B cell (primary cell): Measurements from ENCODE around the gene IRF1. TPM values are rescaled to one million over a fixed set of nuclear protein-coding genes. Genes with fewer than 3 reads are reported as not detected.
A peak's percentile ranks its signal among the peaks of the same experiment; 100 is the strongest.

Experiments used
- ATAC-seq: fragments of 200-7000 bp; cut with Tn5 transposase; one replicate; pipeline ENCODE4 v1.10.0; 2021; ENCODE audit warnings: low read depth, mild to moderate bottlenecking, moderate number of reproducible peaks, moderate library complexity
- CTCF ChIA-PET: fragments of 350-600 bp; sonication (Branson Sonifier 250); formaldehyde crosslinking; loops from one replicate; lab custom pipeline; 2021; ENCODE audit warnings: antibody characterized with exemption, inconsistent platforms; lab: Charles Lee
- POLR2A ChIA-PET: fragments of 350-600 bp; sonication (Branson Sonifier 250); formaldehyde crosslinking; loops from one replicate; lab custom pipeline; 2021; ENCODE audit warnings: antibody characterized with exemption; lab: Charles Lee
- DNase-seq: peaks from one replicate; pipeline ENCODE4 v3.0.0; 2013
- H2AFZ ChIP-seq: 2 replicates; pipeline ENCODE4 v1.6.1; 2012; ENCODE audit warnings: mild to moderate bottlenecking, low read depth, low read length; ENCODE audit not compliant: insufficient read depth, poor library complexity, severe bottlenecking
- H3K27ac ChIP-seq, 2 donors: 1 replicate in 1 of 2; 2 replicates in 1 of 2; pipeline ENCODE4 v1.5.1; 2012 to 2013; ENCODE audit warnings: low read length in 2 of 2, mild to moderate bottlenecking in 2 of 2, moderate library complexity in 1 of 2
- H3K27me3 ChIP-seq, 4 experiments: fragments of 200-600 bp in 1 of 4; sonication (generic) in 1 of 4; replicated peaks in 1 of 4; 1 replicate in 2 of 4; 2 replicates in 2 of 4; pipeline versions ENCODE4 v1.6.1 to v1.7.0; 2013 to 2016; ENCODE audit warnings: low read length in 3 of 4, mild to moderate bottlenecking in 2 of 4, mixed read lengths in 1 of 4, moderate library complexity in 1 of 4; ENCODE audit not compliant: insufficient read depth in 4 of 4, control insufficient read depth in 3 of 4; ENCODE audit errors: control extremely low read depth in 1 of 4
- H3K36me3 ChIP-seq, 2 experiments: replicated peaks in 1 of 2; 1 replicate in 1 of 2; 2 replicates in 1 of 2; pipeline versions ENCODE4 v1.6.1 to v1.7.1; 2013; ENCODE audit warnings: low read length in 1 of 2; ENCODE audit not compliant: insufficient read depth in 2 of 2, control insufficient read depth in 1 of 2; ENCODE audit errors: control extremely low read depth in 1 of 2, extremely low read depth in 1 of 2
- H3K4me1 ChIP-seq, 2 donors: fragments of 200-600 bp in 1 of 2; sonication (generic) in 1 of 2; 1 replicate in 1 of 2; 2 replicates in 1 of 2; pipeline versions ENCODE4 v1.5.1 to v1.6.1; 2013 to 2017; ENCODE audit warnings: low read length in 2 of 2; ENCODE audit not compliant: control insufficient read depth in 2 of 2, insufficient read depth in 2 of 2
- H3K4me2 ChIP-seq: replicated peaks from 2 replicates; pipeline ENCODE3; 2012; ENCODE audit warnings: mild to moderate bottlenecking, low read depth, low read length; ENCODE audit not compliant: poor library complexity, severe bottlenecking
- H3K4me3 ChIP-seq, 5 experiments: fragments of 200-600 bp in 1 of 5; sonication (generic) in 1 of 5; 1 replicate in 3 of 5; 2 replicates in 2 of 5; pipeline versions ENCODE4 v1.5.1 to v1.7.0; 2011 to 2016; ENCODE audit warnings: low read length in 4 of 5, mild to moderate bottlenecking in 4 of 5, low read depth in 2 of 5, control low read depth in 1 of 5, moderate library complexity in 1 of 5; ENCODE audit not compliant: insufficient read depth in 1 of 5; ENCODE audit errors: control extremely low read depth in 1 of 5, extremely low read depth in 1 of 5
- H3K79me2 ChIP-seq: fragments of 200-600 bp; sonication (generic); one replicate; pipeline ENCODE4 v1.6.0; 2016; ENCODE audit warnings: low read length; ENCODE audit not compliant: control insufficient read depth, insufficient read depth
- H3K9ac ChIP-seq: fragments of 200-600 bp; sonication (generic); 2 replicates; pipeline ENCODE4 v1.6.1; 2017; ENCODE audit warnings: mild to moderate bottlenecking, low read length, moderate library complexity
- H3K9me3 ChIP-seq, 3 donors: one replicate each; pipeline versions ENCODE4 v1.6.1 to v1.7.1; 2013; ENCODE audit warnings: low read length in 2 of 3; ENCODE audit not compliant: control insufficient read depth in 2 of 3, insufficient read depth in 1 of 3; ENCODE audit errors: control extremely low read depth in 1 of 3
- H4K20me1 ChIP-seq: 2 replicates; pipeline ENCODE4 v1.6.0; 2012; ENCODE audit warnings: mild to moderate bottlenecking, low read length; ENCODE audit not compliant: insufficient read depth, control insufficient read depth, poor library complexity, severe bottlenecking
- H3K27ac Mint-ChIP-seq: one replicate; pipeline ENCODE4 v1.8.0; 2021; ENCODE audit warnings: mixed read lengths
- H3K27me3 Mint-ChIP-seq: one replicate; pipeline ENCODE4 v1.8.0; 2021; ENCODE audit warnings: mixed read lengths
- H3K4me1 Mint-ChIP-seq: one replicate; pipeline ENCODE4 v1.8.0; 2021; ENCODE audit warnings: mixed read lengths
- H3K4me3 Mint-ChIP-seq: one replicate; pipeline ENCODE4 v1.8.0; 2021; ENCODE audit warnings: mixed read lengths
- H3K9me3 Mint-ChIP-seq: one replicate; pipeline ENCODE4 v1.8.0; 2022; ENCODE audit warnings: mixed read lengths; ENCODE audit not compliant: insufficient read depth
- EZH2 ChIP-seq: IDR thresholded peaks from 2 replicates; pipeline ENCODE4 v1.6.1; 2012; ENCODE audit warnings: borderline replicate concordance, low read depth, mild to moderate bottlenecking, moderate library complexity, low read length; ENCODE audit not compliant: insufficient read depth, poor library complexity, severe bottlenecking
- WGBS: methylation state at CpG from one replicate; pipeline ENCODE4 v1.1.5; 2013; ENCODE audit warnings: missing lambda C conversion rate; ENCODE audit not compliant: insufficient coverage; 5-methylcytosine and 5-hydroxymethylcytosine counted together
- intact Hi-C: fragments of 100-400 bp; cut with micrococcal nuclease; formaldehyde crosslinking; loops from one replicate; pipeline ENCODE4 v1.10.0; 2022
- polyA minus RNA-seq: library from RNA; depleted of rRNA, polyadenylated mRNA; stranded (reverse); fragments of >200 nt; gene quantifications from 2 replicates; pipeline ENCODE4 v1.2.3, GENCODE V29; 2012
- polyA plus RNA-seq: library from polyadenylated mRNA; depleted of rRNA; stranded (reverse); fragments of >200 nt; gene quantifications from 2 replicates; pipeline ENCODE4 v1.2.3, GENCODE V29; 2012
- total RNA-seq, 2 donors: library from RNA; stranded (reverse); fragments of 120-200 nt in 1 of 2; gene quantifications; 1 replicate in 1 of 2; 2 replicates in 1 of 2; pipeline versions ENCODE4 v1.2.3 to v1.2.4, GENCODE V29; 2013 to 2022
- TF ChIP-seq, protein P1 (sequence below): fragments of 200-600 bp; IDR thresholded peaks from one replicate; pipeline ENCODE4 v1.8.0; 2022; ENCODE audit warnings: antibody characterized with exemption, mild to moderate bottlenecking

The IRF1 gene, protein sequence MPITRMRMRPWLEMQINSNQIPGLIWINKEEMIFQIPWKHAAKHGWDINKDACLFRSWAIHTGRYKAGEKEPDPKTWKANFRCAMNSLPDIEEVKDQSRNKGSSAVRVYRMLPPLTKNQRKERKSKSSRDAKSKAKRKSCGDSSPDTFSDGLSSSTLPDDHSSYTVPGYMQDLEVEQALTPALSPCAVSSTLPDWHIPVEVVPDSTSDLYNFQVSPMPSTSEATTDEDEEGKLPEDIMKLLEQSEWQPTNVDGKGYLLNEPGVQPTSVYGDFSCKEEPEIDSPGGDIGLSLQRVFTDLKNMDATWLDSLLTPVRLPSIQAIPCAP
- total RNA-seq (304 and 306 TPM in 2 replicates), polyA plus RNA-seq (166 and 173 TPM in 2 replicates), polyA minus RNA-seq (324 and 387 TPM in 2 replicates)
- total RNA-seq (2013): 140 TPM

GRCh38 chr5:132490484-132491367 lies at the start of gene IRF1:
Gene IRF1, minus strand, starts transcription at chr5:132490773. Its CDS starts 1,295 bp downstream, at chr5:132489478.
- H3K79me2 ChIP-seq: peaks cover 78% of the 10 kb centered on the region
- H3K9ac ChIP-seq: peak within 1 kb of the TSS; percentile 91
- peaks cover 7 to 35% of the 10 kb centered on the region in 2 experiments for H3K36me3 ChIP-seq
- peak within 1 kb of the TSS; percentile 89 for H3K4me2 ChIP-seq
- under 1% methylated on average over 85 of the region's 87 CpGs for WGBS
- peak within 1 kb of the TSS; percentile 99 for H3K27ac ChIP-seq
- intact Hi-C loops: loop anchor here (1.0 to 10.0 kb wide), 5 partner anchors 34 to 856 kb away; partner anchors contain the start of gene RAPGEF6
- DNase-seq (peak; percentile 98), ATAC-seq (peak; percentile 70)
- Mint-ChIP-seq H3K27me3 (no peaks in the 10 kb centered on the region), H3K4me1 (peaks cover 76% of the 10 kb centered on the region), H3K4me3 (peak within 1 kb of the TSS; percentile 96), H3K27ac (peak within 1 kb of the TSS; percentile 96), H3K9me3 (no peaks in the 10 kb centered on the region)
- no peaks in the 10 kb centered on the region for H3K9me3 ChIP-seq
- peak within 1 kb of the TSS; percentile 81 to 99 (median 89) for H3K4me3 ChIP-seq
- TF ChIP-seq, protein P1, sequence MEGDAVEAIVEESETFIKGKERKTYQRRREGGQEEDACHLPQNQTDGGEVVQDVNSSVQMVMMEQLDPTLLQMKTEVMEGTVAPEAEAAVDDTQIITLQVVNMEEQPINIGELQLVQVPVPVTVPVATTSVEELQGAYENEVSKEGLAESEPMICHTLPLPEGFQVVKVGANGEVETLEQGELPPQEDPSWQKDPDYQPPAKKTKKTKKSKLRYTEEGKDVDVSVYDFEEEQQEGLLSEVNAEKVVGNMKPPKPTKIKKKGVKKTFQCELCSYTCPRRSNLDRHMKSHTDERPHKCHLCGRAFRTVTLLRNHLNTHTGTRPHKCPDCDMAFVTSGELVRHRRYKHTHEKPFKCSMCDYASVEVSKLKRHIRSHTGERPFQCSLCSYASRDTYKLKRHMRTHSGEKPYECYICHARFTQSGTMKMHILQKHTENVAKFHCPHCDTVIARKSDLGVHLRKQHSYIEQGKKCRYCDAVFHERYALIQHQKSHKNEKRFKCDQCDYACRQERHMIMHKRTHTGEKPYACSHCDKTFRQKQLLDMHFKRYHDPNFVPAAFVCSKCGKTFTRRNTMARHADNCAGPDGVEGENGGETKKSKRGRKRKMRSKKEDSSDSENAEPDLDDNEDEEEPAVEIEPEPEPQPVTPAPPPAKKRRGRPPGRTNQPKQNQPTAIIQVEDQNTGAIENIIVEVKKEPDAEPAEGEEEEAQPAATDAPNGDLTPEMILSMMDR: no peak
- TF ChIP-seq EZH2: no peak
- peaks cover 44% of the 10 kb centered on the region for H4K20me1 ChIP-seq
- peaks cover 74 to 81% of the 10 kb centered on the region in 2 donors for H3K4me1 ChIP-seq
- ChIA-PET CTCF (interaction anchor here (0.7 to 7.6 kb wide), 20 partner anchors 10 to 392 kb away, joined by 3 to 109 read pairs (median 17); partner anchors contain the start of gene RAD50), POLR2A (interaction anchor here (0.6 to 5.6 kb wide), 25 partner anchors 8 to 808 kb away, joined by 3 to 101 read pairs (median 5); partner anchors contain the start of genes AFF4, GDF9, HSPA4 and SLC22A5)
- peak within 1 kb of the TSS; percentile 55 for H2AFZ ChIP-seq
- H3K27me3 ChIP-seq: no peaks in the 10 kb centered on the region
